Left lung (tissue), 10 donors: Measurements from ENCODE around the gene PHF3. TPM values are rescaled to one million over a fixed set of nuclear protein-coding genes. Genes with fewer than 3 reads are reported as not detected.

ENCODE experiments used
- ATAC-seq: fragments of 200-7000 bp; cut with Tn5 transposase; one replicate; pipeline ENCODE4 v1.9.1; 2020; ENCODE audit warnings: moderate library complexity
- DNase-seq, 4 donors: peaks; one replicate each; pipeline ENCODE4 v3.0.0-alpha.2; 2013 to 2020
- H3K27ac ChIP-seq, 2 donors: fragments of 200-600 bp; sonication (generic) in 1 of 2; one replicate each; pipeline versions ENCODE4 v1.5.0 to v1.8.0; 2020 to 2021
- H3K27me3 ChIP-seq, 2 donors: fragments of 200-600 bp; sonication (generic) in 1 of 2; one replicate each; pipeline versions ENCODE4 v1.5.0 to v1.8.0; 2020 to 2021
- H3K36me3 ChIP-seq, 2 donors: fragments of 200-600 bp; sonication (generic) in 1 of 2; one replicate each; pipeline versions ENCODE4 v1.5.0 to v1.8.0; 2020 to 2021
- H3K4me1 ChIP-seq, 2 donors: fragments of 200-600 bp; one replicate each; pipeline ENCODE4 v1.8.0; 2021
- H3K4me3 ChIP-seq, 2 donors: fragments of 200-600 bp; sonication (generic) in 1 of 2; one replicate each; pipeline versions ENCODE4 v1.5.0 to v1.8.0; 2020 to 2021; ENCODE audit warnings: mild to moderate bottlenecking in 1 of 2
- H3K9me3 ChIP-seq, 2 donors: fragments of 200-600 bp; sonication (generic) in 1 of 2; one replicate each; pipeline versions ENCODE4 v1.5.0 to v1.8.0; 2020 to 2021
- CTCF ChIP-seq, 2 donors: fragments of 200-600 bp; sonication (generic) in 1 of 2; IDR thresholded peaks; one replicate each; pipeline versions ENCODE4 v1.5.0 to v1.8.0; 2021; ENCODE audit warnings: antibody characterized with exemption in 2 of 2
- intact Hi-C, 2 donors: fragments of 100-400 bp; cut with DNase I; formaldehyde crosslinking; loops; one replicate each; pipeline versions ENCODE4 v1.11.2 to v1.14.2; 2022
- polyA plus RNA-seq, 6 donors: library from polyadenylated mRNA; unstranded; fragments of 120-200 nt; gene quantifications; one replicate each; pipeline ENCODE4 v1.2.1, GENCODE V29; 2013; ENCODE audit not compliant: insufficient read length in 6 of 6
- total RNA-seq, 2 donors: library from RNA; stranded (reverse); fragmentation: NEBNext Ultra II Directional; extraction: Animal tissue kit (Norgen Biotek cat#: 25700); gene quantifications; one replicate each; pipeline ENCODE4 v1.2.1, GENCODE V29; 2021
- donor health status: DM: no; HTN: yes; CAD: no.
- donor health status: DM: no; HTN: no; CAD: no.

PHF3 gene
- total and polyA plus RNA-seq, 8 donors = 44.5 to 76.4 (median 66.2) TPM

- intact Hi-C loops = no loop called here
- no peaks in the 10 kb centered on the region for H3K9me3 ChIP-seq
- ATAC-seq (no peak), DNase-seq (no peak)
- H3K4me1 ChIP-seq = peaks cover 13 to 61% of the 10 kb centered on the region in 2 donors
- H3K4me3 ChIP-seq = no peak overlapping the region
- TF ChIP-seq CTCF (IDR thresholded peaks at IDR 0.05) = no peak
- H3K27me3 ChIP-seq = no peaks in the 10 kb centered on the region
- H3K36me3 ChIP-seq = no peaks in the 10 kb centered on the region
- H3K27ac ChIP-seq = no peak overlapping the region
Observed at GRCh38 chr6:63652980-63653379, 17.4 kb downstream of the PHF3 start.

GRCh38 chr6:63660757-63661156 lies 25.2 kb downstream of the PHF3 start:
- H3K4me1 ChIP-seq = peaks cover 11 to 13% of the 10 kb centered on the region in 2 donors
- intact Hi-C loops = no loop called here
- no peaks in the 10 kb centered on the region for H3K9me3 ChIP-seq
- no peak overlapping the region for H3K27ac ChIP-seq
- no peak for ATAC-seq
- DNase-seq = no peak
- H3K4me3 ChIP-seq = no peak overlapping the region
- no peak for TF ChIP-seq CTCF (IDR thresholded peaks at IDR 0.05)
- peaks cover 0 to 3% of the 10 kb centered on the region in 2 donors for H3K36me3 ChIP-seq
- no peaks in the 10 kb centered on the region for H3K27me3 ChIP-seq

- DNase-seq (no peak), ATAC-seq (no peak)
- no peak overlapping the region for H3K27ac ChIP-seq
- no peak overlapping the region for H3K4me3 ChIP-seq
- H3K4me1 ChIP-seq = peaks cover 6 to 13% of the 10 kb centered on the region in 2 donors
- H3K27me3 ChIP-seq = no peaks in the 10 kb centered on the region
- no peaks in the 10 kb centered on the region for H3K9me3 ChIP-seq
- H3K36me3 ChIP-seq = peaks cover 0 to 3% of the 10 kb centered on the region in 2 donors
- no peak for TF ChIP-seq CTCF (IDR thresholded peaks at IDR 0.05)
- intact Hi-C loops = no loop called here
Observed at GRCh38 chr6:63661769-63662168, 26.2 kb downstream of the PHF3 start.

- intact Hi-C loops = no loop called here
- TF ChIP-seq CTCF (IDR thresholded peaks at IDR 0.05) = no peak
- ATAC-seq (peak; percentile 45), DNase-seq (no peak)
- H3K9me3 ChIP-seq = no peaks in the 10 kb centered on the region
- peak overlapping the region in 1 of 2 donors; percentile 1 for H3K27ac ChIP-seq
- peaks cover 8 to 13% of the 10 kb centered on the region in 2 donors for H3K4me1 ChIP-seq
- peaks cover 0 to 3% of the 10 kb centered on the region in 2 donors for H3K36me3 ChIP-seq
- no peaks in the 10 kb centered on the region for H3K27me3 ChIP-seq
- H3K4me3 ChIP-seq = no peak overlapping the region
Observed at GRCh38 chr6:63663147-63663955, 27.7 kb downstream of the PHF3 start.

- Histone ChIP-seq H3K9me3 (no peaks in the 10 kb centered on the region), H3K27ac (peak overlapping the region in 1 of 2 donors; percentile 1), H3K36me3 (peaks cover 0 to 3% of the 10 kb centered on the region in 2 donors), H3K4me1 (peaks cover 13 to 14% of the 10 kb centered on the region in 2 donors), H3K4me3 (no peak overlapping the region), H3K27me3 (no peaks in the 10 kb centered on the region)
- DNase-seq (no peak), ATAC-seq (no peak)
- intact Hi-C loops = no loop called here
- no peak for TF ChIP-seq CTCF (IDR thresholded peaks at IDR 0.05)
Observed at GRCh38 chr6:63663956-63664281, 28.3 kb downstream of the PHF3 start.
